WERI-Rb-1 (cell line): ENCODE data around the gene STK16.
"Not testable (repeated sequence)": the region's sequence is repeated elsewhere in the genome, so short reads cannot be mapped to it uniquely, and the experiment has no call there.

Source experiments
- DNase-seq: peaks from one replicate; pipeline ENCODE4 v3.0.0-alpha.2; 2020
- H3K27ac ChIP-seq: fragments of 250-450 bp; sonication (Bioruptor Pico); 2 replicates; pipeline ENCODE4 v1.5.1; 2020; ENCODE audit warnings: mild to moderate bottlenecking, moderate library complexity
- H3K27me3 ChIP-seq: fragments of 250-450 bp; sonication (Bioruptor Pico); 2 replicates; pipeline ENCODE4 v1.5.1; 2021; ENCODE audit warnings: mild to moderate bottlenecking, low read depth, moderate library complexity; ENCODE audit not compliant: insufficient read depth, severe bottlenecking
- H3K36me3 ChIP-seq: fragments of 250-450 bp; sonication (Bioruptor Pico); 2 replicates; pipeline ENCODE4 v1.5.1; 2020; ENCODE audit warnings: mild to moderate bottlenecking, moderate library complexity
- H3K4me3 ChIP-seq: 2 replicates; pipeline ENCODE4 v1.5.1; 2011; ENCODE audit warnings: low read depth, mild to moderate bottlenecking, control low read depth, low read length
- H3K9me3 ChIP-seq: fragments of 250-450 bp; sonication (Bioruptor Pico); 2 replicates; pipeline ENCODE4 v1.5.1; 2021; ENCODE audit warnings: mild to moderate bottlenecking, moderate library complexity; ENCODE audit not compliant: severe bottlenecking
- TF ChIP-seq, protein P1 (sequence below): IDR thresholded peaks from 2 replicates; pipeline ENCODE4 v1.5.1; 2011; ENCODE audit warnings: low read depth, mild to moderate bottlenecking, control low read depth, inconsistent platforms, low read length

The STK16 gene

GRCh38 chr2:219285894-219286425 lies 40.7 kb downstream of the STK16 start:
- Histone ChIP-seq H3K4me3 (no peak overlapping the region), H3K27me3 (no peaks in the 10 kb centered on the region), H3K9me3 (no peaks in the 10 kb centered on the region), H3K27ac (peak overlapping the region; percentile 31), H3K36me3 (peaks cover 61% of the 10 kb centered on the region)
- TF ChIP-seq, protein P1, sequence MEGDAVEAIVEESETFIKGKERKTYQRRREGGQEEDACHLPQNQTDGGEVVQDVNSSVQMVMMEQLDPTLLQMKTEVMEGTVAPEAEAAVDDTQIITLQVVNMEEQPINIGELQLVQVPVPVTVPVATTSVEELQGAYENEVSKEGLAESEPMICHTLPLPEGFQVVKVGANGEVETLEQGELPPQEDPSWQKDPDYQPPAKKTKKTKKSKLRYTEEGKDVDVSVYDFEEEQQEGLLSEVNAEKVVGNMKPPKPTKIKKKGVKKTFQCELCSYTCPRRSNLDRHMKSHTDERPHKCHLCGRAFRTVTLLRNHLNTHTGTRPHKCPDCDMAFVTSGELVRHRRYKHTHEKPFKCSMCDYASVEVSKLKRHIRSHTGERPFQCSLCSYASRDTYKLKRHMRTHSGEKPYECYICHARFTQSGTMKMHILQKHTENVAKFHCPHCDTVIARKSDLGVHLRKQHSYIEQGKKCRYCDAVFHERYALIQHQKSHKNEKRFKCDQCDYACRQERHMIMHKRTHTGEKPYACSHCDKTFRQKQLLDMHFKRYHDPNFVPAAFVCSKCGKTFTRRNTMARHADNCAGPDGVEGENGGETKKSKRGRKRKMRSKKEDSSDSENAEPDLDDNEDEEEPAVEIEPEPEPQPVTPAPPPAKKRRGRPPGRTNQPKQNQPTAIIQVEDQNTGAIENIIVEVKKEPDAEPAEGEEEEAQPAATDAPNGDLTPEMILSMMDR: no peak
- DNase-seq: peak; percentile 67

DNA sequence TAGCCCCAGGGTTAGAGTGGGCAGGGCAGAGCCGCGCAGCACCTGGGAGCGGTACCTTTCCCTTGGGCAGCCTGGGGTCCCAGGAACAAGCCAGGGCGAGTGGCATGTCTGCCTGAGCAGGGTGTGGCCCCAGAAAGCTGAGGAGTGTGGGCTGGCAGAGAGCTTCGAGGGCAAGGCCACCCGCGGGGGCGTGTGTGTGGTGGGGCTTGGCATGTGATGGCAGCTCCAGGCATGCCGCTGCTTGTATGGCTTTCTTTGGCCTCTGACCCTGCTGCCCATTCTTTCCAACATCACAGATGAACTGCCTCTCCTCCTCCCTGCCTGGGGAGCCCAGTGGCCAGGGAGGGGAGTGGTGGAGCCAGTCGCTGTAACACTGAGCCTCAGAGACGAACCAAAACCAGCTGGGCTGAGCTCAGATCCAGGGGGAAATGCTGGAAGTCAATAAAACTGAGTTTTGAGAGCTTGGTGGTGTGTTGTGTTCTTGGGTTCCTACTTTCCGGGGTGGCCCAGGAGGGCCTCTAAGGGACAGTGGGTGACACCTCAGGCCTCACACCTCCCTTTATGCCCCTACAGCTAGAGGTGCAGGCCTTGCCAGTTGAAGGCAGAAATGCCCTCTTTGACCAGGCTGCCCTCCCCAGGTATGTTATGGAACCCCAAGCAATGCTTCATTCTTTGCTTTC lies 41.3 kb downstream of the STK16 start:
- no peak for DNase-seq
- H3K4me3 ChIP-seq: no peak overlapping the region
- TF ChIP-seq, protein P1: no peak
- H3K27ac ChIP-seq: peak overlapping the region; percentile 20
- no peaks in the 10 kb centered on the region for H3K27me3 ChIP-seq
- H3K36me3 ChIP-seq: peaks cover 55% of the 10 kb centered on the region
- H3K9me3 ChIP-seq: no peaks in the 10 kb centered on the region

DNA sequence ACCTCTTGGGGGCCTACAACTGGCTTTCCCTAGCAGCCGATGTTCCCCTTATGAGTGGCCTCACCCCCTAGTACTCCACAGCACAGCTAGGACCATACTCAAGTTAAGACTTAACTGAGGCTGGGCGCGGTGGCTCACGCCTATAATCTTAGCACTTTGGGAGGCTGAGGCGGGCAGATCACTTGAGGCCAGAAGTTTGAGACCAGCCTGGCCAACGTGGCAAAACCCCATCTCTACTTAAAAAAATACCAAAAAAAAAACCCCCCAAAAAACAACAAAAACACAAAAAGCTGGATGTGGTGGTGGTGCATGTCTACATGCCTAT lies 41.8 kb downstream of the STK16 start:
- H3K27me3 ChIP-seq, H3K9me3 ChIP-seq, H3K4me3 ChIP-seq, DNase-seq: not testable (repeated sequence)
- peaks cover 50% of the 10 kb centered on the region for H3K36me3 ChIP-seq
- H3K27ac ChIP-seq: peak overlapping the region; percentile 20; the same call in 1 of the 2 replicates

- Histone ChIP-seq H3K27me3 (no peaks in the 10 kb centered on the region), H3K4me3 (no peak overlapping the region), H3K27ac (peak overlapping the region; percentile 28; the same call in 1 of the 2 replicates), H3K9me3 (no peaks in the 10 kb centered on the region), H3K36me3 (peaks cover 44% of the 10 kb centered on the region)
- no peak for DNase-seq
- TF ChIP-seq, protein P1: no peak
Observed at GRCh38 chr2:219287580-219288265, 42.4 kb downstream of the STK16 start.

DNA sequence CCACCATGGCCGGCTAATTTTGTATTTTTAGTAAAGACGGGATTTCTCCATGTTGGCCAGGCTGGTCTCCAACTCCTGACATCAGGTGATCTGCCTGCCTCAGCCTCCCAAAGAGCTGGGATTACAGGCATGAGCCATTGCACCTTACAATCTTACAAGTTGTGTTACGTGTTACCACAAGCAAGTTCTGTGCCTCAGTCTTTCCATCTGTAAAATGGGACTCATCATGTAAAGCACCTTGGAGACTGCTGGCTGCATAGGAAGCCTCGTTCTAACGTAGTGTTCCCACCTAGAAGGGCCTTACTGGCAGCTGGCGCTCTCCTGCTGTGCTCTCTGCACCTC lies 43.9 kb downstream of the STK16 start:
- Histone ChIP-seq H3K27ac (no peak overlapping the region), H3K4me3 (no peak overlapping the region), H3K9me3 (no peaks in the 10 kb centered on the region), H3K27me3 (no peaks in the 10 kb centered on the region), H3K36me3 (peaks cover 30% of the 10 kb centered on the region)
- DNase-seq: no peak
- TF ChIP-seq, protein P1: no peak

DNA sequence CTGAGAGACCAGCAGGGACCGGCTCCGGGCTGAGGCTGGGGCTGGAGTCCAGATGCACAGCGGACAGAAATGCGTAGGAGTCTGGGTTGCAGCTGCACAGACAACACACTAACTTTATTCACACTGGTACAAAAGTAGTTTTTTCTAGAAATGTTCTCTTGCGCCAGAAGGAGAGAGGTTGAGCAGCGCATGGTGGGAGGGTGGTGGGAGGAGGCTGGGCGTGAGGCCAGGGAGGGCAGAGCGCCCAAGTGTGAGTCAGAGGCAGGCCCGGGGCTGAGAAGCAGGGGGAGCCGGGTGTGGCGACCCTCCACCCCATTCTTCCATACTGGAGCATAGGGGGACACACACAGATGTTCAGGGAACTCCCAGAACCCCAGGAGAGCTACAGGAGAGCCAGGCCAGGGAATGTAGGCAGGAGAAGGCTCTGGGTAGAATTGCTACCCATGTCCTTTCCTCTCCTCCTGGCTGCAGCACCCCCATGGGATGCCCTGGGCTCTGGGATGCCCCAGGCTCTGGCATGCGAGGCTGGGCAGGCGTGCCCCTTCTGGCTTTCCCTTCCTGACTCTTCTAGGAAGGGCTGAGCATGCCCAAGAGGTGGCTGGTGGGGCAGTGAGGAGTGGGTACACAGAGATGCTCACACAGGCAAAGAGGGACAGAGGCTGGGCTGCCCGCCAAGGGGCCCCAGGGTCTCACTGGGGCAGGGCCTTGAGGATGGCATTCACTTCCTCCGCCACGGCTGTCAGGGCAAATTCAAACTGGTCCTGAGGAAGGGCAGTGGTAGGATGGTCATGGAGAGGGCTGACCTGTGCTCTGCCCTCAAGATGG lies 44.5 kb downstream of the STK16 start:
- peaks cover 25% of the 10 kb centered on the region for H3K36me3 ChIP-seq
- H3K27me3 ChIP-seq: no peaks in the 10 kb centered on the region
- no peaks in the 10 kb centered on the region for H3K9me3 ChIP-seq
- H3K27ac ChIP-seq: no peak overlapping the region
- TF ChIP-seq, protein P1: no peak
- no peak for DNase-seq
- H3K4me3 ChIP-seq: no peak overlapping the region
